HL-60 (cell line): Measurements from ENCODE around the gene ZFP69B.

Source experiments
- DNase-seq, 2 experiments: peaks; one replicate each; pipeline ENCODE4 v3.0.0-alpha.2; 2010 to 2020; ENCODE audit warnings: low read depth in 1 of 2, low spot score in 1 of 2
- H3K27ac ChIP-seq: fragments of 250-450 bp; sonication (Bioruptor Pico); replicated peaks from 2 replicates; pipeline ENCODE4 v1.5.1; 2020; ENCODE audit warnings: mild to moderate bottlenecking, moderate library complexity
- H3K27me3 ChIP-seq: fragments of 250-450 bp; sonication (Bioruptor Pico); 2 replicates; pipeline ENCODE4 v1.5.1; 2021; ENCODE audit warnings: mild to moderate bottlenecking, moderate library complexity; ENCODE audit not compliant: insufficient read depth, poor library complexity, severe bottlenecking
- H3K4me3 ChIP-seq: replicated peaks from 2 replicates; pipeline ENCODE4 v1.5.1; 2011; ENCODE audit warnings: mild to moderate bottlenecking, control low read depth, low read length; ENCODE audit not compliant: insufficient read depth
- GABPA ChIP-seq: IDR thresholded peaks from 2 replicates; pipeline ENCODE4 v1.6.1; 2012; ENCODE audit warnings: low read depth
- POLR2AphosphoS5 ChIP-seq: IDR thresholded peaks from 2 replicates; pipeline ENCODE4 v1.6.1; 2012; ENCODE audit warnings: low read depth
- SPI1 ChIP-seq: IDR thresholded peaks from 2 replicates; pipeline ENCODE4 v1.6.1; 2012; ENCODE audit warnings: low read depth, mild to moderate bottlenecking, borderline replicate concordance
- TF ChIP-seq, protein P1 (sequence below): IDR thresholded peaks from 2 replicates; pipeline ENCODE4 v1.6.1; 2012; ENCODE audit warnings: low read depth; ENCODE audit not compliant: insufficient replicate concordance
- TF ChIP-seq, protein P2 (sequence below): IDR thresholded peaks from one replicate; pipeline ENCODE4 v1.5.1; 2011; ENCODE audit warnings: low read length, control low read depth, inconsistent platforms; ENCODE audit not compliant: insufficient read depth

Gene ZFP69B

DNA sequence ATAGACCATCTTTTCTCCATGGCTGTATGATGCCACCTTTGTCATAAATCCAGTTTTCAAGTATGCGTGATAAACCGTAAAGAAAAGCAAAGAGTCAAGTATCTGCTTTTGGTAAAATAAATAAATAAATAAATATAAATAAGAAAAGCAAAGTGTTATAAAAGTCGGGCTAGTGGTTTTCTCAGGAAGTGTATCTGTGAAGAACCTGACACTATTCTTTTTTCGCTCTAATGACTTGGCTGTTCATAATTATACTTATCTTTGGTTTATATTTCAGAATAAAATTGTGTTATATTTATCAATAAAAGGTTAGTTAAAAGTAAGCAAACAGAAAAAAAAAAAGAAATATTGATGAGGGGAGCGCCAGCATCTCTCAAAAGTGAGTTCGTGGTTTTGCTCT lies 57.7 kb downstream of the ZFP69B start:
- peak overlapping the region; percentile 68; the same call in 1 of the 2 replicates for H3K27ac ChIP-seq
- TF ChIP-seq, protein P1, sequence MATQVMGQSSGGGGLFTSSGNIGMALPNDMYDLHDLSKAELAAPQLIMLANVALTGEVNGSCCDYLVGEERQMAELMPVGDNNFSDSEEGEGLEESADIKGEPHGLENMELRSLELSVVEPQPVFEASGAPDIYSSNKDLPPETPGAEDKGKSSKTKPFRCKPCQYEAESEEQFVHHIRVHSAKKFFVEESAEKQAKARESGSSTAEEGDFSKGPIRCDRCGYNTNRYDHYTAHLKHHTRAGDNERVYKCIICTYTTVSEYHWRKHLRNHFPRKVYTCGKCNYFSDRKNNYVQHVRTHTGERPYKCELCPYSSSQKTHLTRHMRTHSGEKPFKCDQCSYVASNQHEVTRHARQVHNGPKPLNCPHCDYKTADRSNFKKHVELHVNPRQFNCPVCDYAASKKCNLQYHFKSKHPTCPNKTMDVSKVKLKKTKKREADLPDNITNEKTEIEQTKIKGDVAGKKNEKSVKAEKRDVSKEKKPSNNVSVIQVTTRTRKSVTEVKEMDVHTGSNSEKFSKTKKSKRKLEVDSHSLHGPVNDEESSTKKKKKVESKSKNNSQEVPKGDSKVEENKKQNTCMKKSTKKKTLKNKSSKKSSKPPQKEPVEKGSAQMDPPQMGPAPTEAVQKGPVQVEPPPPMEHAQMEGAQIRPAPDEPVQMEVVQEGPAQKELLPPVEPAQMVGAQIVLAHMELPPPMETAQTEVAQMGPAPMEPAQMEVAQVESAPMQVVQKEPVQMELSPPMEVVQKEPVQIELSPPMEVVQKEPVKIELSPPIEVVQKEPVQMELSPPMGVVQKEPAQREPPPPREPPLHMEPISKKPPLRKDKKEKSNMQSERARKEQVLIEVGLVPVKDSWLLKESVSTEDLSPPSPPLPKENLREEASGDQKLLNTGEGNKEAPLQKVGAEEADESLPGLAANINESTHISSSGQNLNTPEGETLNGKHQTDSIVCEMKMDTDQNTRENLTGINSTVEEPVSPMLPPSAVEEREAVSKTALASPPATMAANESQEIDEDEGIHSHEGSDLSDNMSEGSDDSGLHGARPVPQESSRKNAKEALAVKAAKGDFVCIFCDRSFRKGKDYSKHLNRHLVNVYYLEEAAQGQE: no peak
- TF ChIP-seq, protein P2, sequence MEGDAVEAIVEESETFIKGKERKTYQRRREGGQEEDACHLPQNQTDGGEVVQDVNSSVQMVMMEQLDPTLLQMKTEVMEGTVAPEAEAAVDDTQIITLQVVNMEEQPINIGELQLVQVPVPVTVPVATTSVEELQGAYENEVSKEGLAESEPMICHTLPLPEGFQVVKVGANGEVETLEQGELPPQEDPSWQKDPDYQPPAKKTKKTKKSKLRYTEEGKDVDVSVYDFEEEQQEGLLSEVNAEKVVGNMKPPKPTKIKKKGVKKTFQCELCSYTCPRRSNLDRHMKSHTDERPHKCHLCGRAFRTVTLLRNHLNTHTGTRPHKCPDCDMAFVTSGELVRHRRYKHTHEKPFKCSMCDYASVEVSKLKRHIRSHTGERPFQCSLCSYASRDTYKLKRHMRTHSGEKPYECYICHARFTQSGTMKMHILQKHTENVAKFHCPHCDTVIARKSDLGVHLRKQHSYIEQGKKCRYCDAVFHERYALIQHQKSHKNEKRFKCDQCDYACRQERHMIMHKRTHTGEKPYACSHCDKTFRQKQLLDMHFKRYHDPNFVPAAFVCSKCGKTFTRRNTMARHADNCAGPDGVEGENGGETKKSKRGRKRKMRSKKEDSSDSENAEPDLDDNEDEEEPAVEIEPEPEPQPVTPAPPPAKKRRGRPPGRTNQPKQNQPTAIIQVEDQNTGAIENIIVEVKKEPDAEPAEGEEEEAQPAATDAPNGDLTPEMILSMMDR: no peak
- no peak for TF ChIP-seq SPI1

DNA sequence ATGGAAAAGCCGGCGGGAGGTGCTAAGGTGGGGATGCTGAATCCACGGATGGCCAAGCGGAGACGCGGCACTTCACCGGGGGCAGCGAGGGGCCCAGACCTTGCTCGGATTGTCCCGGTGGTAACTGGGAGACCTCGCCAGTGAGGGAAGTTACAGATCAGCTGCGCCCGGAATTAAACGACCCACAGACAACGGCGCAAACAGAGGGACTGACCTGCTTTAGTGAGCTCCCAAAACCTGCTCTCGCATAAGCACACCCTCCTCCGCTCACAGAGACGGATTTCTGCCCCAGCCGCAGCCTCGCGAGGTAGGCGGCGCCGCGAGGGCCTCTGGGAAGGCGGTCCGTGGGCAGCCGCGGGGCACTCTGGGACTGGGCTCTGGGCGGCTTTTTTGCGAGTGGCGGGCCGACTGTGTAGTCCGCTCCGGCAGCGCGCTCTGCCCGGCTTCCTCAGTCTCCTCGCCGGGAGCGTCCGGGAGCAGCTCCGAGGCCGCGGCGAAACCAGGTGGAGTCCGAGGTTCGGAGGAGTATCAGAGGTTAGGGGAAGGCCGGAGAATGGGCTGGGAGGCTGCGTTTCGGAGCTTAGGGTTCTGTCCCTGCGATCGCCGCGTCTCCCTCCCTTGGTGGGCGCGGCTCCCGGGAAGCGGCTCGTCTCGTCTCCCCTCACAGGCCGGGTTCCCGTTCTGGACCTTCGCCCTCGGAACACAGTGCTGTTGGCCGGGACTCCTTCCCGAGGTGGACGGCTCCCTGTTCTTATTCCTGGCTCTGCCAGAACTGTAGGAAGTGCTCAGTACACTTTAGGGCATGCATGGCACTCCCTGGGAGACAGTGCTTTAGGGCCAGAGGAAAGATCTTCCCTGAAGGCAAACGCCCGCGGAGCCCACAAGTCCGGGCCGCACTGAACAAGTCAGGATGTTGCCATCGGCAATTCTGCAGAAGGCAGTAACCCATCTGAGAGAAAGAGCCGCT lies 58.4 kb downstream of the ZFP69B start, which contains the start of gene EXO5:
TSS of gene EXO5 (plus strand) at position 393 of the 967 bp plus-strand sequence. CDS start 5,778 bp downstream, outside the sequence.
- Histone ChIP-seq H3K4me3 (peak within 1 kb of the TSS; percentile 62), H3K27me3 (no peaks in the 10 kb centered on the region), H3K27ac (peak within 1 kb of the TSS; percentile 68)
- DNase-seq: peak; percentile 52 to 83
- no peak for TF ChIP-seq GABPA
- TF ChIP-seq, protein P1: peak; percentile 17
- TF ChIP-seq, protein P2: no peak
- peak; percentile 54; the same call in 1 of the 2 replicates for TF ChIP-seq POLR2AphosphoS5

More for the DNA sequence above, 57.7 kb downstream of the ZFP69B start:
- no peak for DNase-seq
- Histone ChIP-seq H3K4me3 (peak overlapping the region; percentile 62), H3K27me3 (no peaks in the 10 kb centered on the region)
